Effector memory CD8-positive, alpha-beta T cell (primary cell): ENCODE results near the gene PARP12.

Experiments
- ATAC-seq: fragments of 150-1000 bp; cut with Tn5 transposase; replicated peaks from 2 replicates; pipeline ENCODE4 v1.10.0; 2021; ENCODE audit warnings: mild to moderate bottlenecking, moderate library complexity
- DNase-seq, 3 experiments: peaks; one replicate each; pipeline ENCODE4 v3.0.0; 2021
- H3K27ac Mint-ChIP-seq, 2 donors: one replicate each; pipeline ENCODE4 v1.8.0; 2022; ENCODE audit warnings: mild to moderate bottlenecking in 2 of 2, mixed read lengths in 2 of 2, moderate library complexity in 2 of 2
- H3K27me3 Mint-ChIP-seq, 2 donors: one replicate each; pipeline ENCODE4 v1.8.0; 2022; ENCODE audit warnings: mixed read lengths in 2 of 2
- H3K36me3 Mint-ChIP-seq: one replicate; pipeline ENCODE4 v1.8.0; 2022; ENCODE audit warnings: mild to moderate bottlenecking, moderate library complexity, mixed read lengths; ENCODE audit not compliant: insufficient read depth
- H3K4me1 Mint-ChIP-seq, 2 donors: one replicate each; pipeline ENCODE4 v1.8.0; 2022; ENCODE audit warnings: low read depth in 2 of 2, mixed read lengths in 2 of 2
- H3K4me3 Mint-ChIP-seq, 2 donors: one replicate each; pipeline ENCODE4 v1.8.0; 2022; ENCODE audit warnings: mild to moderate bottlenecking in 2 of 2, mixed read lengths in 2 of 2, moderate library complexity in 2 of 2
- H3K9me3 Mint-ChIP-seq, 2 donors: one replicate each; pipeline ENCODE4 v1.8.0; 2022; ENCODE audit warnings: mixed read lengths in 2 of 2

Gene PARP12

GRCh38 chr7:139984642-139985539 lies 77.9 kb downstream of the PARP12 start:
- ATAC-seq = no peak

DNA sequence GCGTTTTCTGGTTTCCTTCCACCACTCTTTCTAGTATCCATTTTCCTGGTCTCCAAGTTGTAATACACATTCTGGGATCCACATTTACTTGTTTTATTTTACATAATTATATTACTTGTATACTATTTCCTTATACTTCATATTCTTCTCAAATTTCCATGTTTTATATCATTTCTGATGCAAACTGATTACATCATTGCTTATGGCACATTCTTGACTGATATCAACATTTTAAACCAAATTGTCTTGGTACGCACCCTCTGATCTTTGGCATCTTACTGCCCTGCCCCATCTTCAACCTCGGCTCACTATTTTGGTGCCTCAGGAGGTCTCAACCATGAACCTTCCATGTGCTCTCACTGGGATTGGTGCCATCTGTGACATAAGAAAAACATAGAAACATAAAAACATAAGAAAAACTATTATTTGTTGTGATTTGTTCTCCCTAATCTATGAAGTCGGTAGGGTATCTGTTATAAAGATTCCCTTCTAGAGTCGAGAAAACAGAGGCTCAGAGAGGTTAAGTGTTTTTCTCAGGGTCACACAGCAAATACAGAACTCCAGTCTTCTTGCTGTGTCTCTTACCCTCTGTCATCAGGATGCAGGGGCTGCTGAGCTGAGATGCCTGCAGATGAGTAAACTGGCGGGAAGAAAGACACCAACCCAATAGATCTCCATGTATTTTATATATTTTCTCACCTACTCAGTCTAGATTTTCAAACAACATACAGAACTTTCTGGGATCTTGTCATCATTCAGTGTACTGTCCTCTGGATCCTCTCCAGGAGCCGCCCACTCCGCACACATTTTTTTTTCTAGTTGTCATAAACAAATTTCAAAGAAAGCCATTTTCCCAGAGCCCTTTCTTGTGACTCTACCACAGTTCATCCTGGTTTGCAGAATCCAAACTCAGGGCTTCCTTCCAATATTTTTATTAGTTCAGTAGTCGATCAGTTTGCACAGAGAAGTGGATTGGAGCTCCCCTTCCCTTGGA lies 79.5 kb downstream of the PARP12 start:
- Mint-ChIP-seq H3K27ac (no peak overlapping the region), H3K36me3 (no peaks in the 10 kb centered on the region)
- DNase-seq = no peak

More at GRCh38 chr7:139984642-139985539, 77.9 kb downstream of the PARP12 start:
- Mint-ChIP-seq H3K27me3 (peaks cover 11 to 15% of the 10 kb centered on the region in 2 donors), H3K4me1 (peaks cover 7 to 10% of the 10 kb centered on the region in 2 donors), H3K9me3 (no peaks in the 10 kb centered on the region), H3K4me3 (no peak overlapping the region), H3K27ac (no peak overlapping the region), H3K36me3 (no peaks in the 10 kb centered on the region)
- no peak for DNase-seq

DNA sequence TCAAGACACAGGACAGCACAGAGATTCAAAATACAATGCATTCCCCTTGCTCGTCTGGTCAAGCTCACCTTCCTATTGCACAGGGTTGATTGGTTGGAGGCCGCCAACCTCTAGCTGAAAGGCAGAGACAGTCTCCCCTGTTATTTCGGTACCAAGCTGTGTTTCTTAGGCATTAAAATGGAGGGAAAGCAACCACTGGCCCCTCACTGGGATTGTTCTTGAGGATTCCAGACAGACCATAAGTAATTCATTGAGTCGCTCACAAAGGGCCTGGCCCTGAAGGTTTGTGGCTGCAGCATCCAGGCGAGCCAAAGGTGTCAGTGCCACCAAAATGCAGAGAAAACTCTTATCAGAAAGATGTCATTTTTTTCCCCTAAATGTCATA lies 81.2 kb downstream of the PARP12 start:
- Mint-ChIP-seq H3K27me3 (peaks cover 11 to 15% of the 10 kb centered on the region in 2 donors), H3K36me3 (no peaks in the 10 kb centered on the region), H3K9me3 (no peaks in the 10 kb centered on the region), H3K4me1 (peaks cover 7 to 10% of the 10 kb centered on the region in 2 donors), H3K27ac (peak overlapping the region; percentile 17 to 75), H3K4me3 (peak overlapping the region; percentile 49 to 67)
- no peak for ATAC-seq
- DNase-seq = no peak

More for the DNA sequence above, 79.5 kb downstream of the PARP12 start:
- H3K4me3 Mint-ChIP-seq = no peak overlapping the region
- no peaks in the 10 kb centered on the region for H3K9me3 Mint-ChIP-seq
- peaks cover 11 to 15% of the 10 kb centered on the region in 2 donors for H3K27me3 Mint-ChIP-seq
- peaks cover 7 to 10% of the 10 kb centered on the region in 2 donors for H3K4me1 Mint-ChIP-seq
- ATAC-seq = no peak

DNA sequence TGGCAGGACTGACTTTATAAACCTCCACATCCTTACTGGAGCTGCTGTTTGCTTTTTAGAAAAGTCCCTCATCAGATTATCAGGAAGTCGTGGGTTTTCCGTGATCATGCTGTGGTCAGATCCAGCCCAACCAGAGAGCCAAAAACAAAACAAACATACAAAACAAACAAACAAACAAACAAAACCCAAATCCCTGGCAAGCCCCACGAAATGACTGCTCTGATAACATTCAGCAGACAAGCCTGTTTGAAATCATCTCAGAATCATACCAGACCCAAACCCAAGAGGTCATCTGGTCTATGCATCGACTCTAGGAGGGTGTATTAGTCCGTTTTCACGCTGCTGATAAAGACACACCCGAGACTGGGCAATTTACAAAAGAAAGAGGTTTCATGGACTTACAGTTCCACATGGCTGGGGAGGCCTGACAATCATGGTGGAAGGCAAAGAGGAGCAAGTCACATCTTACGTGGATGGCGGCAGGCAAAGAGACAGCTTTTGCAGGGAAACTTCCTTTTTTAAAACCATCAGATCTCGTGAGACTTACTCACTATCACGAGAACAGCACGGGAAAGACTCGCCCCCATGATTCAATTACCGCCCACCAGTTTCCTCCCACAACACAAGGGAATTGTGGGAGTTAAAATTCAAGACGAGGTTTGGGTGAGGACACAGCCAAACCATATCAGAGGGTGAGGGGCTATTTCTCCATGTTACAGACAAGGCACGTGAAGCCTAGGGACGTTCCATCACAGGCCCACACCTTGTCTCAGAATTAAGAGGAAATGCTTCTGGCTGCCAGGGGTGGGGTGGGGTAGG lies 85.7 kb downstream of the PARP12 start:
- Mint-ChIP-seq H3K36me3 (no peaks in the 10 kb centered on the region), H3K27me3 (peaks cover 17 to 25% of the 10 kb centered on the region in 2 donors), H3K27ac (no peak overlapping the region), H3K4me1 (peaks cover 7 to 10% of the 10 kb centered on the region in 2 donors), H3K9me3 (no peaks in the 10 kb centered on the region), H3K4me3 (no peak overlapping the region)
- ATAC-seq (no peak), DNase-seq (no peak)

DNA sequence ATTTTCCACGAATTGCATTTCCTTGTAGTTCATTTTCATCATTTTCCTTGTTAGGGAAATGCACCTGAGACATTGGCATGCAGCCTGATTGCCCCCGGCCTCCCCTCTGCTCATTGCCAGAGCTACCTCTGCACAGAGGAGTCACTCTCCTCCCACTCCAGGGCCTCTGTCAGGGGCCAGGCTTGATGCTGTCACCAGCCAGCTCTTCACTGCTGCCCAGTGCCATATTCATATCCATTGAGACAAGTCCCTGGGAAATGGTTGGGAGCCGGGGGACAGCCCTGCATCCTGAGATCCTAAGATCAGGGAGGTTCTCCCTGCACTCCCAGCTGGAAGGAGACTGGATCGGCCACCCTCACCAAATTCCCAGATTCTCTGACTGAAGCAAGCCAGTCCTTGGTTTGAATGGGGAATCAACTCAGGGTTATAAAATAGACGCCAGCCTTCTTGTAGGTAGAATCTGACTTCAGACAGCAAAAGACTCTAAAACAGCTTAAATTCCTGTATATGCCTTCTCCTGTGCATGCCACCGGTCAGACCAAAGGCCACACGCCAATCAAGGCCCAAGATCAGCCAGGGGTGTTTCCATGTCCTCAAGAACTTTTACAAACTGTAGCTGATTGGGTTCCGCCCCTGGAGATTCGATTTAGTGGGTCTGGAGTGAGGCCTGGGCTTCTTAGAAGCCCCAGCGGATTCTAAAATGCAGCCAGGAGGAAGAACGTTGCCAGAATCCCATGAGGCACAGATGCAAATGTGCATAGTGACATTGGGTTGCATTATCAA lies 86.5 kb downstream of the PARP12 start:
- DNase-seq = no peak
- no peaks in the 10 kb centered on the region for H3K36me3 Mint-ChIP-seq
- H3K9me3 Mint-ChIP-seq = no peaks in the 10 kb centered on the region
- H3K27me3 Mint-ChIP-seq = peaks cover 17 to 25% of the 10 kb centered on the region in 2 donors
- H3K27ac Mint-ChIP-seq = peak overlapping the region in 1 of 2 donors; percentile 63
- no peak overlapping the region for H3K4me3 Mint-ChIP-seq
- no peak for ATAC-seq
- peaks cover 7 to 9% of the 10 kb centered on the region in 2 donors for H3K4me1 Mint-ChIP-seq

DNA sequence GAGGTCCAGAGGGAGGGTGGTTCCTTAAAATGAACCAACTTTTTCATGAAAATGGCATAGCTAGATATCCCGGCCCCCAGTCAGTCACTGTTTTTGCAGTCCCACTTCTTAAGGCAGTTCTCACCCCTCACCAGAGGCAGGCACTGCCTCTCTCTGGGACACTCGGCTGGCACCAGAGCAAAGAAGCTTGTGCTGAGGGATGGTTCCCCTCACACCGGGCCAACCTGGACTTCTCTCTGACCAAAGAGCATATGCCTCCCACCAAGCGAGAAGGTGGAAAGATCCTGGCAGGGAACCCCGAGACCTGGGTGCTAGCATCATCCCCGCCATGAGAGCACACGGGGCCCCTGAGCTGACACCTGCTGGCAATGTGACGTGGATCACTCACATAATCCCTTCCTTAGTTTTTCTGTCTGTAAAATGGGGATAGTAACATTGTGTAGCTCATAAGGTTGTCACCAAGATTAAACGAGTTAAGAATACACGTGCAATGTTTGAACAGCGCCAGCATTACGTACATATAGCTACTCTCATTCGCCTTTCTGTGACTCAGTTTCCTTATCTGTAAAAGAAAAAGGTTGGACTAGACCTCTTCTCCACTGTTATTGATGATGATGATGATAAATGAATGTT lies 88.5 kb downstream of the PARP12 start:
- Mint-ChIP-seq H3K36me3 (no peaks in the 10 kb centered on the region), H3K4me3 (no peak overlapping the region), H3K27me3 (peaks cover 21 to 25% of the 10 kb centered on the region in 2 donors), H3K9me3 (no peaks in the 10 kb centered on the region), H3K4me1 (no peaks in the 10 kb centered on the region), H3K27ac (no peak overlapping the region)
- no peak for ATAC-seq
- no peak for DNase-seq
